GM21447 (cell line): ENCODE results near the gene TUFT1.

Experiments used
- ATAC-seq: cut with Tn5 transposase; IDR thresholded peaks from one replicate; pipeline ENCODE4 v1.9.1; 2021; ENCODE audit not compliant: unreplicated experiment

Gene TUFT1, protein sequence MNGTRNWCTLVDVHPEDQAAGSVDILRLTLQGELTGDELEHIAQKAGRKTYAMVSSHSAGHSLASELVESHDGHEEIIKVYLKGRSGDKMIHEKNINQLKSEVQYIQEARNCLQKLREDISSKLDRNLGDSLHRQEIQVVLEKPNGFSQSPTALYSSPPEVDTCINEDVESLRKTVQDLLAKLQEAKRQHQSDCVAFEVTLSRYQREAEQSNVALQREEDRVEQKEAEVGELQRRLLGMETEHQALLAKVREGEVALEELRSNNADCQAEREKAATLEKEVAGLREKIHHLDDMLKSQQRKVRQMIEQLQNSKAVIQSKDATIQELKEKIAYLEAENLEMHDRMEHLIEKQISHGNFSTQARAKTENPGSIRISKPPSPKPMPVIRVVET

DNA sequence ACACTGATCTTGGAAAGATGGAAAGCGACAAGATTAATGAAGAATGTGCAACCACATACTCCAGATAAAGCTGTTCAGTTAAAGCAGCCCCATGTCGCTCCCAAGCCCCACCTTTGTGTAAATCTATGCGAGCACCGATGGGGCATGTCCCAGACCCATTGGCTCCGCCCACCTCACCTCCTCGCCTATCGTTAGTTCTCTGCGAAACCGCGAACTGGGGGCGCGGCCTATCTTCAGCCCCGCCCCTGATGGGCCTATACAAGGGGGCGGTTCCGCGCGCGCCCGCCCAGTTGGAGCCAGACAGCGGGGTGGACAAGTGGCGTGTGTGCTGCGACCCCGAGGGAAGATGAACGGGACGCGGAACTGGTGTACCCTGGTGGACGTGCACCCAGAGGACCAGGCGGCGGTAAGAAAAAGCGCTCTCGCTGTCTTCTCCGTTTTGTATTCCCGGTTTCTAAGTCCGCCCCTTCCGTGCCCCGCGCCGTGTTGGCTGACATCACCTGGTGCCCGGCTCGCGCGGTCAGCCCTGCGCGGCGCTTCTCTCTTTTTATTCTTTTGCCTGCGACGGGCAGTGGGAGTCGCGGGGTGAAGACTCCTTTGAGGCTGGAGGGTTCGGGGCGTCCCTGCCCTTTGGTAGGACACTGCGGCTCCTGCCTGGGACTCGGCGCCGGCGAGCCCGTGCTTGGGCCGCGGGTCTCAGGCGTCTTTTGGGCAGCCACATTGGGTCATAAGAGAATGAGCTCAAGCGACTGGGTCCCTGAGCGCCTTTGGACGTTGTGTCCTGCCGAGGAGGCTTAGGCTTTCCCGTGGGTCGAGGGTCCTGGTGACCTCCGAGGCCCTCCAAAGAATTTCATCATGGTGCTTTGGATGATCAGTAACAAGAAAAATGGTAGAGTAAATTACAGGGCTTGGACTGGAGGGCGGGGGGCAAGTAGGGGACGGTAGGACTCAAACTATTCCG lies at the start of gene TUFT1:
TSS of gene TUFT1 (plus strand) at position 289 of the 961 bp plus-strand sequence. CDS start at position 347, 58 bp downstream.
- ATAC-seq, result peak; percentile 90

DNA sequence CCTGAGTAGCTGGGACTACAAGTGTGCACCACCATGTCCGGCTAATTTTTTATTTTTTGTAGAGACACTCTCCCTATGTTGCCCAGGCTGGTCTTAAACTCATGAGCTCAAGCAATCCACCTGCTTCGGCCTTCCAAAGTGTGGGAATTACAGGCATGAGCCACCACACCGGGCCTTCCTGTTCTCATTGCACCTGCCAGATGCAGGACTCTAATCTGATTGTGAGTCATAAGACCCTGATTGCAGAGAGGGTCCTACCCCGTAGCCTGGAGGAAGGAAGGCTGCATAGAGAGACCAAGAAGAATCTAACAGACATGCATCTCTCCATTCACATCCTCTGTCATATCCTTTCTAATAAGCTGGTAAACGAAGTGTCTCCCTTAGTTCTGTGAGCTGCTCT lies 48.5 kb upstream of the TUFT1 start:
- no peak for ATAC-seq

DNA sequence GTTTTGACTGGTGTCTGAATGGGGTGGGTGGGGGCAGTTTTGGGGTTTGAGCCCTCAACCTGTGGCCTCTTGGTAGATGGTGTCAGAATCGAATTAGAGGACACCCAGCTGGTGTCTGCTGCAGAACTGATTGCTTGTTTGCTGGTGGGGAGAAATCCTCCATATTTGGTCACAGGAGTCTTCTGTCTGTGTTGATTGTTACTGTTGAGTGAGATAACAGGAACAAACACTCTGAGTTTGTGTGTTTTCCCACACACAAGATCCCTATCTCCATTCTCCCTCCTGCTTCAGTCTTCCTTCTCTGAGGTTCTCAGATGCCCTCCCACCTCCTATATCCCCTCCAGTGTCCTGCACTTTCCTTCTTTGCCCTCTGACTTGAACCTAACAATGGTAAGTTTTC lies 48.0 kb upstream of the TUFT1 start:
- ATAC-seq, result no peak

DNA sequence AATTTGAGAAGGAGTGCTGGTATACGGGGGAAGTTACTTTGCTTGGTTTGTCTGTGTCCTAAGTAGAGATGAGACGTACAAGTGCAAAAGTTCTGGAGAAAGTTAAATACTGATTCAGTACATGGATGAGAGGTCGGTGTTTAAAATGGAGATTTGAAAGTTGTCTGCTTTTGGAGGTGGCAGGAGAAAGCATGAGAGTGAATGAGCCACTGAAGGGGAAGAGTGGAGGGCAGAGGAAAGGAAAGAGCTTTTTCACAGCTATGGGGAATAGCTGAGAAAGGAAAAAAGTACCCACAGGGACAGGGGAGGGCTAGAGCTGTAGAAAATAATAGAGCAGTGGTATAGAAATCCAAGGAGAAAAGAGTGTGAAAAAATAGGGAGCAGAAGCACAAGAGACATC lies 47.1 kb upstream of the TUFT1 start:
- no peak for ATAC-seq

DNA sequence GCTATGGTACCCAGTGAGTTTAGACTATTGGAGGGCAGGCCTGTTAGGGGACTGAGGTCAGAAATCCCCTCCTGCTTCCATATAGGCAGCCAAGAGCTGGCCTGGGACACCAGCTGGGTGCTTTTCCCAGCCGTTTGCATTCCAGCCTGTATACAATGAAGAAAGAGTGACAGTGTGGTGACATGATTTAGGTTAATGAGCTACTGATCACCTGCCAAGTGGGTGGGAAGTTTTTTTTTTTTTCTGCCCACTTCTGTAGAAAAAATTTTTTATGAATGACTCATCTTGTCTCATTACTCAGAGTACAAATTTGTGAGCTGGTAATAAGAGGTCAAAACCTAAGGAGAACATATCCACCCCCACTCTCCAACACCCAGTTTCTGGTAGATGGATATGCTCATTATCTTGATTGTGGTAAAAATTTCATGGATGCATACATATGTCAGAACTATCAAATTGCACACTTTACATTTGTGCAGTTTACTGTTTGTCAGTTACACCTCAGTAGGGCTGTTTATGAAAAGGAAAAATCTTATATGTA lies 45.3 kb upstream of the TUFT1 start:
- ATAC-seq, result no peak

DNA sequence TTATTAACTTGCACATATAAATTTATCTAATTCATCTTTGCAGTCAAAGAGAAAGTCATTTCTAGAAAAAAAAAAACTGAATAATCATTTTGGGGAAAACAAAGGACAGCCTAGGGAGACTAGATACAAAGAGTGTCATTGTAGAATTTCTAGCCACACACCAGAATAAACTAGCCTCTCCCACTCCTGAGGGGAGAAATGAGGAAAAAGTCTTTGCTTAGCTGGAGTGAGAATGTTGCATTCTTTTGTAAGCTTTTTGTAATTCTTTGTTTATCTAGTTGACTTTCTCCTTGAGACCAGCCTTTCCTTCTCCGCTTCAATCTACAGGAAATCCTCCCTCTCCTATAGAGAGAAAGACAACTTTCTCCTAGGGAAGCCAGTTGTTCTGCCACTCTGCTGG lies 44.8 kb upstream of the TUFT1 start:
- ATAC-seq, result no peak

DNA sequence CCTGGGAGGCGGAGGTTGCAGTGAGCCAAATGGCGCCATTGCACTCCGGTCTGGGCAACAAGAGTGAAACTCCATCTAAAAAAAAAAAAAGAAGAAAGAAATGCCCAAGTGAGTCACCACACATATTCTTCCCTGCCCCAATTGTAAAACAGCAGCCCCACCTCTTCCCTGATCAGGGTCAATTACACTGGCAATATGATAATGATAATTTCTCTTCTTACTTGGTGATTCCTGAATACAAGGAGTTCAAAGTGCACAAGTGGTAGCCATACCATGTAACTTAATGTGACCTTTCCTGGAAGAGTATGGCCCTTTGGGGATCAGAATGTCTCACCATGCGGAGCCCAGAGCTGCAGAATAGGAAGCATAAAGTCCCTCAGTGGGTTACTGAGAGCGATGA lies 40.7 kb upstream of the TUFT1 start:
- ATAC-seq, result no peak

DNA sequence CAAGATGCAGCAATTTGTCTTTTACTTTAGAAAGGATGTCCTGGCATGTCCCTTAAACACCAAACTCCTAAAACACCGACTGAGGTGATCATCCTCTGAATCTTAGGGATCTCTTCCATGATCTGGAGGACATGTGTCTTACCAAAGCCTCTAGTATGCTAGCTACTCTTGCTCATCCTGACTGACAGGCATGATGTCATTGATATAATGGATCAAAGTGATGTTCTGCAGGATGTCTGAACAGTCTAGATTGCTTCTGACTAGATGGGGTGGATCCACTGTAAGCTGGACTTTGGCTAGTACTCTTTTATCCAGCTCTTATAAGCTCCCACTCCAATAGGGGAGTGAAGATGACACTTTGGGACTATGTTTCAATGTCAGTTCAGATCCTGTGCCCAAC lies 40.2 kb upstream of the TUFT1 start:
- no peak for ATAC-seq

DNA sequence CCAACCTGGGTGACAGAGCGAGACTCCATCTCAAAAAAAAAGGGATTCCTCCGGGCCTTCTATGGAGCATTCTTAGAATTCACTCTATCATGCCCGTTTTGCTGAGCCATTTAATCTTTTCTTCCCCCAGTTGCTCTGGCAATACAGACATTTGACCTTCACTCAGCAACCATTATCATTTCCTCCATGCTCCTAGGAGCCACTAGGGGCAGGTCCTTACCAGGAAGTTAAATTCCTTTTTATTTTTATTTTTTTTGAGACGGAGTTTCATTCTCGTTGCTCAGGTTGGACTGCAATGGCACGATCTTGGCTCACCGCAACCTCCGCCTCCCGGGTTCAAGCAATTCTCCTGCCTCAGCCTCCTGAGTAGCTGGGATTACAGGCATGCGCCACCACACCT lies 38.6 kb upstream of the TUFT1 start:
- no peak for ATAC-seq

DNA sequence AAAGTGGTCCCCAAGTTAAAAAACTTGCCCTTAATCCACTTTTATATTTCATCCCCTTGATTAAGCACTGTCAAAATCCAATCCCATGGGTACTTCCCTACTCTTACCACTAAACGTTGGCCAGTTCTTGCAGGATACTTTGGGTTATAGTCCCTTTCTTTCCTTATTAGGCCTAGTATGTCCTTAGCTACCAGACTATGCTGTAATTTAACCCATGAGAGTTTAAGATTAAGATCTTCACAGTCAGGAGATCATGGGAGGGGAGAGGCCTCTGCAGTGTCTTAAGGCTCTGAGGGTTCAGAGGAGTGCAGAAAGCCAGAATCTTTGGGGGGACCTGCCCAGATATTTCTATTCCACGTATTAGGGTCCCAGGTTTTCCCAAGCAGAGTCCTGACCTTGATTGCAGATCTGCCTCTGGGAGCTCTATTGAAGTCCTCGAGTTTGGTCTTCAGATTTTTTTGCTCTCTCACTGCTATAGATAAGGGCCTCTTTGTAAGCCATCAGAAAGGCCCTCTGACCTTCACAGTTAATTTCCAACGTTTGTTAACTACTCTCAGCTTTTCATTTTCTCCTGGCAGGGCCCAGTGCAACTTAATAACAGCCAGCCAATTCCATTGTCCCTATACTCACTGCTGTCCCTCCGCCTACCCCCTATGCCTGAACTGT lies 37.9 kb upstream of the TUFT1 start:
- ATAC-seq, result no peak

DNA sequence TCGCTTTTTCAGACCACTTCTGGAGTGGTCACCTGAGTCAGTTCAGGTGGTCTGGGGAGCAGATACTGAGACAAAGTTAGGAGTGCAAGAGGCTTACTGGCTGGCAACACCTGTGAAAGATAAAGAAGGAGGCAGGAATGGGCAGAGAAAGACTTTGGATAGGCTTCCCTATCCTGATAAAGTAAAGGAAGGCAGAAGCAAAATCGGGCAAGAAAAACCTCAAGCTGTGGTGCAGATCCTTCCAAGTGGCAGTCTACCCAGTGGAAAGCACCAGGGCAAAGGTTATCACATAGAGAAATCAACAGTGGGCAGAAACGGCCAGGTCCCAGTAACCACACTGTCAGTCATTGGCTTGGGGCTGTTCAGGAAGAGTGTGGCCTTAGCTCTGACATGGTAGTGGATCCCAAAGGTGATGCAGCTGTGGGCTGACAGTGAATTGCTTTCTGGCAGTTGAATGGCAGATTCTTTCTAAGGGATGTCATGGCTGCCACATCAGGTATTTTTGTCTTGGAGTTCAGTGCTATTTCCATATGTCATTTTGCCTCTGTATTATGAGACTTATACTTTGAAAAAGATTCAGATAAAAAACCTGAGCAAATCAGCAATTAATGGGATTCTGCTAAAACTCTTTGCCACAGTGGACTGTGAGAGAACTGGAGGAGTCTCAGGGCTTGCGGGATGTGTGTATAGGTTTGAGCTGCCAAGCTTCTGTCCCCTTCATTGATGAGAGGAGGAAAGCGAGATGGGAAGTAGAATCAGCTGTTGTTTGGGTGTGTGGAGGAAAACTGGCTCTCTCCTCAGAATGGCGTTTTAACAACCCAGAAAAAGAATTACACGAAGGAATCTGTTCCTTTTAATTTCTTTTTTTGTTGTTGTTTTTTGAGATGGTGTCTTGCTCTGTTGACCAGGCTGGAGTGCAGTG lies 37.0 kb upstream of the TUFT1 start:
- no peak for ATAC-seq

DNA sequence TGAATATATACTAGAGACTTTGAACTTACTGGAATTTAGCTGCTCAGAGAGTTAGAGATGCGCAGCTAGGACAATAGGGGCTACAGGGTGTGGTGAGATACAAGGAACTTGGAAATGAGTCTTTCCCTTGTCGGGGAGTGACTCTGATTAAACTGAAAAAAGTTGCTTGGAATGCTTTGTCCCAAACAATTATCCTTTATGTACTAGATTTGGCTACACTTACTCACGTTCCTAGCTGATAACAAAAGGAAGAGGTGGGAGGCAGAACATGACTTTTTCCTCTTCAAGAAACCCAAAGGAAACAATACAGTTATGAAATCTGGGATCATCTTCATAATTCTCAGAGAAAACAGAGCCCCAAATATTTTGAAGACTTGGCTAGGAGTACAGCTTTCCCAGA lies 35.9 kb upstream of the TUFT1 start:
- ATAC-seq, result no peak

DNA sequence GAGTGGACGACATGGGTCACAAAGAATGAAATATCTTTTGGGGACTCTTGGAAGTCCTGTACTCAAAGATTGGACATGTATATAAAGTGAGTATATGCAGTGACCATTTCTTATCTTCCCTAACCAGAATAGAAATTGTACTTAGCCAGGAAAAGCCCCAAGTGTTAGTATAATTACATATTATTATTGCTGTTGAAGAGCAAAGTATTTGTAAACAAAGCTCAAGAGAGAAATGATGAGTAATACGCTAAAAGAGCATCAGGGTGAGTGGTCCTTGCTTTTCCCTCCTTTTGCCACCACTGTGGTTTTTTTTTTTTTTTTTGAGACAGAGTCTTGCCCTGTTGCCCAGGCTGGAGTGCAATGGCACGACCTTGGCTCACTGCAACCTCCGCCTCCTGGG lies 35.4 kb upstream of the TUFT1 start:
- ATAC-seq, result no peak

DNA sequence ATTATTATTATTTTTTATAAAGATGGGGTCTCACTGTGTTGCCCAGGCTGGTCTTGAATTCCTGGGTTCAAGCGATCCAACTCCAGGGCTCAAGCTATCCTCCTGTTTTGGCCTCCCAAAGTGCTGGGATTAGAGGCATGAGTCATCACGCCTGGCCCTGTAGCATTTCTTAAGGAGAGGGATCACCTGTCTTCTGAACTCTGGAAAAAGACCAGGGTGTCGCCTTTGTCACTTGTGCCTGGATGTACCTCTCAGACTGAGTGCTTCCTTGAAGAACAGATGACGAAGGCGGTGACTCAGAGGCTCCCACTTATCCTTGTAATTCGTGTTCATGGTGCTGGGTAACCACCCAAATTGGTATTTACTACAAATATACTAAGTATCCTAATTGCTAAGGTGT lies 31.3 kb upstream of the TUFT1 start:
- no peak for ATAC-seq

DNA sequence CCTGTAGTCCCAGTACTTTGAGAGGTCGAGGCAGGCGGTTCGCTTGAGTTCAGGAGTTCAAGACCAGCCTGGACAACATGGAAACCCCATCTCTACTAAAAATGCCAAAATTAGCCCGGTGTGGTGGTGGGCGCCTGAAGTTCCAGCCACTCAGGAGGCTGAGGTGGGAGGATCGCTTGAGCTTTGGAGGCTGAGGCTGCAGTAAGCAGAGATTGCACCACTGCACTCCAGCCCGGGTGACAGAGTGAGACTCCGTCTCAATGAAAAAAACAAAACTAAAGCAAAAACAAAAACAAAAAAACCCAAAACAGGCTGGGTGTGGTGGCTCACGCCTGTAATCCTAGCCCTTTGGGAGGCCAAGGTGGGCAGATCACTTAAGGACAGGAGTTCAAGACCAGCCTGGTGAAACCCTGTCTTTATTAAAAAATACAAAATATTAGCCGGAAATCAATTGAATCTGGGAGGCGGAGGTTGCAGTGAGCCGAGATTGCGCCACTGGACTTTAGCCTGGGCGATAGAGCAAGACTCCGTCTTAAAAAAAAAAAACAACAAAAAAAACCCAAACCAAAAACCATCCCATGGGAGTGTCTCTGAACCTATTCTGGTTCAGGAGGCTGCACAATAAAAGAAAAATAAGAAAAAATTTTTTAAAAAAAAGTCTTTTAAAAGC lies 30.6 kb upstream of the TUFT1 start:
- ATAC-seq, result no peak

DNA sequence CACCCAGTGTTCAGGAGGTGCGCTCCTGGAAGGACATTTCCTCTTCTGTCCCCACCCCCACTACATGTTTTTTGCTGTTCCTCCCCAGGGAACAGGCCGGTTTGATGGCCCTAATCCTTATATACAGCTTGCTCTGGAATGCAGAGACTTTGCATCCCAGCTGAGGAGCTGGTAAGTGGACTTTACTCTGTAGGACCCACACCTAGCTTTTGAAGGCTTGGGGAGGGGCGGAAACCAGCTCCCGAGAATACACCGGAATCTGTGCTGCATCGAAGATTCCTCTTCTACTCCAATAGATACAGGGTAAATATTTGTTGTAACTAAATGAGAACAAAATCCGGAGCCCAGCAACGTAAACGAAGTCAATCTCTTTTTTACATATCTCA lies 30.1 kb upstream of the TUFT1 start:
- ATAC-seq, result no peak

DNA sequence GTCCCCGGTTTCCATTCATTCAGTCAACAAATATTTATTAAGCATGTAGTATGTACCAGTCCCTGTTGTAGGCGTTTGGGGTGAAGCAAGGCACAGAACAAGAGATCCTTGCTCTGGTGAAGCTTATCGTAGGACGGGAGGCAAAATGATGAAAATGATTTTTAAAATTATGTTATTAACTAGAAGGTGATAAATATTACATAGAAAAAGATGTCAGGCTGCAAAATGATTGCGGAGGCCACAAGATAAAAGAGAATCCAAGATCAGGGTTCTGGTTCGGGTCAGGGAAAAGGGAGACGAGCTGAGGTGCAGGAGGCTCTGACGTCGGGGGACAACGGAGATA lies 29.5 kb upstream of the TUFT1 start:
- no peak for ATAC-seq

DNA sequence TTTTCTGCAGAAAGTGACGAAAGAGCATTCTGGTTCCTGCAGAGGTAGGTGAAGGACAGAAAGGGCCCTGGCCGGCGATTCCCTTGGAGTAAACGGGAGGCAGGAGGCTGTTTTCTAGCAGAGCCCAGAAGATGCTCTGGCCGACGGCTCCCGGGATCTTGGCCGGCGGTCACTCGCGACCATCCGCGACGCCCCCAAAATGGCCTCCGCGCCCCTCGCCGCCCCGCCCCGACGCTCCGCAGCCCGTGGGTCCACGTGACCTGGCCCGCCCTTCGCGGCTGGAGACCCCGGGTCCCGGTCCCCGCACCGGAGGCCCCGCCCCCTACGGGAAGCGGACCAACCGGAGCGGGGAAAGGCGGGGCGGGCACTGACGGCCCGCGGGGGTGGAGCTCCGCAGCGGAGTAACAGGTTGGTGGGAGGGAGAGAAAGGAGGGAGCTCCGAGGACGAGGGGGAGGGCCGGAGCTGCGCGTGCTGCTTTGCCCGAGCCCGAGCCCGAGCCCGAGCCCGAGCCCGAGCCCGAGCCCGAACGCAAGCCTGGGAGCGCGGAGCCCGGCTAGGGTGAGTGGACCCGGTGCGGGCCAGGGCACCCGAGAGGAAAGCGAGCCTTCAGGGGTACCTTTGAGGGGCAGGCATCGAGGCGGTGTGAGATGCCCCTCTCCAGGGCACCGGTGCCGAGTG lies 29.0 kb upstream of the TUFT1 start, which contains the start of gene CGN:
TSS of gene CGN (plus strand) at position 431 of the 679 bp plus-strand sequence. CDS start 7,133 bp downstream, outside the sequence.
- ATAC-seq, result peak; percentile 73

DNA sequence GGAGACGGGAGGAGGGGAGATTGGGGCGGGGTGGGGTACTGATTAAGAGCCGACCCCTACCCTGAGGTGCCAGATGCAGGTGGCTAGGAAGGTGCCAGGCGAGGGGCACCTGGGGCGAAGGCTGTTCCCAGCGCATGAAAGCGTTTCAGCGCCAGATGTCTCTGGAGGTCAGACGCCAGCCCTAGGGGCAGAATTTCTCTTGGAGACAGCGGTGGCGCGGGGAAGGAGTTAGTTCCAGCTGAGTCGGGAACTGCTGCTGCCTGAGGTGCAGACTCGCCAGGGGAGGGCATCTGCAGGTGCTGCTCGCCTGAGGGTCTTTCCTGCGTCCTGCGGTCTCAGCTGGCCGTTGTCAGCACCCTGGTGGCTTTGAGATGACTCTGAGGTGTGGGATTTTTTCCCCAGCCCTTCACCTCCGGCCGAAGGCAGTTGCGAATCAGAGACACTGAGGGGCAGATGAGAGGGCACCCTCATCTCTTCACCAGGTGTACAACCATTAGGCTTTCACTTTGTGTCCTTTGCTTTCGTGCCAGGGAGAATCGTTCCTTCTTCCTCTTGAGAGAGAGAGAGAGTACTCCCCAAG lies 28.4 kb upstream of the TUFT1 start:
- ATAC-seq, result peak; percentile 32
